OCI-LY7 (cell line): ENCODE results near the gene FAM217A. TPM values are rescaled to one million over a fixed set of nuclear protein-coding genes. Genes with fewer than 3 reads are reported as not detected.

Experiments
- BruUV-seq: library from RNA; stranded (reverse); fragments of 400-500 nt; replicated peaks from 2 replicates; lab custom pipeline; 2021; lab: Mats Ljungman, UMichigan
- CTCF ChIA-PET: fragments of 300-600 bp; sonication (Branson Sonifier 250); formaldehyde crosslinking; loops from one replicate; lab custom pipeline; 2022; ENCODE audit warnings: antibody characterized with exemption; ENCODE audit not compliant: unreplicated experiment; lab: Charles Lee
- POLR2A ChIA-PET: fragments of 300-600 bp; sonication (Branson Sonifier 250); formaldehyde crosslinking; loops from one replicate; lab custom pipeline; 2022; ENCODE audit warnings: antibody characterized with exemption; lab: Charles Lee
- DNase-seq: peaks from one replicate; pipeline ENCODE4 v3.0.0-alpha.2; 2015; ENCODE audit warnings: low spot score
- H2AFZ ChIP-seq: fragments of 200-600 bp; sonication (generic), shearing (Covaris generic); 2 replicates; pipeline ENCODE4 v1.6.1; 2014; ENCODE audit warnings: mild to moderate bottlenecking, antibody characterized with exemption, low read length, moderate library complexity
- H3K27ac ChIP-seq: fragments of 200-600 bp; sonication (generic); 2 replicates; pipeline ENCODE4 v1.5.1; 2014; ENCODE audit warnings: mixed run types, low read depth, mild to moderate bottlenecking, moderate library complexity, low read length, inconsistent platforms; ENCODE audit not compliant: poor library complexity, severe bottlenecking
- H3K36me3 ChIP-seq: fragments of 200-600 bp; sonication (generic); 2 replicates; pipeline ENCODE4 v1.6.1; 2014; ENCODE audit warnings: mild to moderate bottlenecking, antibody characterized with exemption, low read length, moderate library complexity, mixed read lengths; ENCODE audit not compliant: insufficient read depth
- H3K4me1 ChIP-seq: fragments of 200-600 bp; sonication (generic); 2 replicates; pipeline ENCODE4 v1.5.1; 2014; ENCODE audit warnings: mild to moderate bottlenecking, low read length; ENCODE audit not compliant: insufficient read depth, poor library complexity, severe bottlenecking
- H3K4me2 ChIP-seq: fragments of 200-600 bp; sonication (generic); 2 replicates; pipeline ENCODE4 v1.6.1; 2014; ENCODE audit warnings: mild to moderate bottlenecking, low read length
- H3K4me3 ChIP-seq: fragments of 200-600 bp; sonication (generic); 2 replicates; pipeline ENCODE4 v1.5.1; 2014; ENCODE audit warnings: mild to moderate bottlenecking, low read depth, low read length; ENCODE audit not compliant: poor library complexity, severe bottlenecking
- H3K79me2 ChIP-seq: fragments of 200-600 bp; sonication (generic); 2 replicates; pipeline ENCODE4 v1.6.1; 2016; ENCODE audit warnings: low read depth, mild to moderate bottlenecking, low read length, moderate library complexity, mixed read lengths; ENCODE audit not compliant: insufficient read depth
- H3K9me2 ChIP-seq: fragments of 200-600 bp; sonication (generic); 2 replicates; pipeline ENCODE4 v1.6.1; 2016; ENCODE audit warnings: mild to moderate bottlenecking, low read length, mixed read lengths; ENCODE audit not compliant: insufficient read depth
- H3K9me3 ChIP-seq: fragments of 200-600 bp; sonication (generic); 2 replicates; pipeline ENCODE4 v1.6.1; 2014; ENCODE audit warnings: mild to moderate bottlenecking, mixed run types, low read length, mixed read lengths
- H4K20me1 ChIP-seq: fragments of 200-600 bp; sonication (generic); 2 replicates; pipeline ENCODE4 v1.6.1; 2014; ENCODE audit warnings: mild to moderate bottlenecking, antibody characterized with exemption, low read length, moderate library complexity, mixed read lengths; ENCODE audit not compliant: insufficient read depth
- CTCF ChIP-seq: fragments of 200-600 bp; sonication (generic); conservative IDR thresholded peaks from 2 replicates; pipeline ENCODE4 v1.5.1; 2014; ENCODE audit warnings: mild to moderate bottlenecking, antibody characterized with exemption, low read length, moderate library complexity, mixed read lengths
- EZH2phosphoT487 ChIP-seq: fragments of 200-600 bp; sonication (generic); IDR thresholded peaks from 2 replicates; pipeline ENCODE4 v1.6.1; 2018; ENCODE audit warnings: low read depth, borderline replicate concordance, mild to moderate bottlenecking, mixed run types, antibody characterized with exemption, low read length, moderate library complexity, mixed read lengths
- intact Hi-C: fragments of 100-400 bp; cut with micrococcal nuclease; formaldehyde crosslinking; loops from one replicate; pipeline ENCODE4 v1.10.0; 2022; ENCODE audit not compliant: unreplicated experiment
- total RNA-seq, 2 experiments: library from RNA; depleted of rRNA in 1 of 2; stranded (reverse); fragments of >200 nt in 1 of 2; shearing (Covaris generic) in 1 of 2; gene quantifications; 2 replicates each; pipeline ENCODE4 v1.2.3, GENCODE V29; 2014 to 2022

The FAM217A gene
- total RNA-seq, 2 experiments from 2014 or later = not detected

- BruUV-seq = no TSS peak
- no peaks in the 10 kb centered on the region for H3K4me1 ChIP-seq
- no peak for TF ChIP-seq CTCF
- TF ChIP-seq EZH2phosphoT487 = no peak
- H3K79me2 ChIP-seq = no peaks in the 10 kb centered on the region
- H4K20me1 ChIP-seq = no peaks in the 10 kb centered on the region; the same call in 1 of the 2 replicates
- H3K9me3 ChIP-seq = no peaks in the 10 kb centered on the region
- ChIA-PET POLR2A (interaction anchor here (0.7 kb wide), 1 partner anchor 1705 kb away, joined by 7 read pairs; no protein-coding TSS in a partner anchor), CTCF (no interaction called here)
- H2AFZ ChIP-seq = no peak overlapping the region
- intact Hi-C loops = no loop called here
- no peaks in the 10 kb centered on the region for H3K9me2 ChIP-seq
- no peak overlapping the region for H3K27ac ChIP-seq
- no peak for DNase-seq
- H3K4me2 ChIP-seq = no peak overlapping the region
- no peak overlapping the region for H3K4me3 ChIP-seq
- H3K36me3 ChIP-seq = no peaks in the 10 kb centered on the region
These were observed 25.0 kb upstream of the FAM217A start for GRCh38 chr6:4103929-4104328.

DNA sequence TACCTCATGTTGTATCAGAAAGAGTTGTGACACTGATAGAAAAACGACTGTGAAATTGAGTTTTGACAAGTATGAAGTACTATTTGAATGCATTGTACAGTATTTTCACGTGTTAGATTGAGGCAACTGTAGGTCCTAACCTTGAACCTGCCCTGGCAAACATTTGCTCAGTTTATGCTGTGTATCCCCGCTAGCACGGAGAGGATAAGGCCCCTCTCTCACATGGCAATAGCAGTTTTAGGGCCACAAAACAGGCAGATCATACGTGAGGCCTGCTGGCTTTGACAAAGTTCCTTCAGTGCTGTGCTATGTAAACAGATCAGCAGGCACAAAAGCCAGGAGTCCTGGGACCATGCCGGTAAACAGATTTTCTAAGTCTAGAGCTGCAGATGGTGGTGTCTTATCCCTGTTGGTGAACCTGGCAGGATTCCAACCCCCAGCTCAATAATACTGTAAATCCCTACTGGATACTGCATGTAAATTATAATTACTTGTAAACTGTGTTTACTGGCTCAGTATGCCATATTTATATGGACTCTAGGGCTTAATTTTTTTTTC is 23.8 kb upstream of the FAM217A start:
- no TSS peak for BruUV-seq
- no peak for DNase-seq
- no peak overlapping the region for H3K4me3 ChIP-seq
- no peak overlapping the region for H3K4me2 ChIP-seq
- no peaks in the 10 kb centered on the region for H3K79me2 ChIP-seq
- no peaks in the 10 kb centered on the region for H3K4me1 ChIP-seq
- no peaks in the 10 kb centered on the region for H3K36me3 ChIP-seq
- H3K9me2 ChIP-seq = no peaks in the 10 kb centered on the region
- intact Hi-C loops = no loop called here
- ChIA-PET CTCF (interaction anchor here (0.5 to 0.7 kb wide), 2 partner anchors 119 to 709 kb away, joined by 3 read pairs; no protein-coding TSS in a partner anchor), POLR2A (no interaction called here)
- H2AFZ ChIP-seq = no peak overlapping the region
- TF ChIP-seq CTCF (no peak), EZH2phosphoT487 (no peak)
- H3K9me3 ChIP-seq = no peaks in the 10 kb centered on the region
- H3K27ac ChIP-seq = no peak overlapping the region
- no peaks in the 10 kb centered on the region for H4K20me1 ChIP-seq

- Histone ChIP-seq H3K9me2 (no peaks in the 10 kb centered on the region), H3K4me3 (no peak overlapping the region), H3K4me1 (no peaks in the 10 kb centered on the region), H2AFZ (no peak overlapping the region), H4K20me1 (no peaks in the 10 kb centered on the region), H3K9me3 (no peaks in the 10 kb centered on the region), H3K4me2 (no peak overlapping the region), H3K79me2 (no peaks in the 10 kb centered on the region), H3K27ac (no peak overlapping the region), H3K36me3 (no peaks in the 10 kb centered on the region)
- no peak for DNase-seq
- intact Hi-C loops = no loop called here
- no TSS peak for BruUV-seq
- ChIA-PET CTCF (no interaction called here), POLR2A (interaction anchor here (0.9 kb wide), 1 partner anchor 36 kb away, joined by 3 read pairs; no protein-coding TSS in a partner anchor)
- TF ChIP-seq EZH2phosphoT487 (no peak), CTCF (no peak)
These were observed 22.4 kb upstream of the FAM217A start for GRCh38 chr6:4101298-4101697.
